Activated CD8-positive, alpha-beta T cell treated with anti-CD3 and anti-CD28 coated beads for 36 hours (primary cell): Measurements from ENCODE around the gene CSTF1. TPM values are rescaled to one million over a fixed set of nuclear protein-coding genes. Genes with fewer than 3 reads are reported as not detected.
A peak's percentile ranks its signal among the peaks of the same experiment; 100 is the strongest.

Experiments
- ATAC-seq: fragments of 200-7000 bp; cut with Tn5 transposase; one replicate; pipeline ENCODE4 v1.10.0; 2021; ENCODE audit warnings: mild to moderate bottlenecking, moderate library complexity
- CTCF ChIA-PET: fragments of 350-600 bp; sonication (Branson Sonifier 250); formaldehyde crosslinking; loops from one replicate; lab custom pipeline; 2021; ENCODE audit warnings: antibody characterized with exemption; lab: Charles Lee
- POLR2A ChIA-PET: fragments of 350-600 bp; sonication (Branson Sonifier 250); formaldehyde crosslinking; loops from one replicate; lab custom pipeline; 2021; ENCODE audit warnings: antibody characterized with exemption; lab: Charles Lee
- DNase-seq: peaks from one replicate; pipeline ENCODE4 v3.0.0-alpha.2; 2020
- H3K27ac Mint-ChIP-seq: one replicate; pipeline ENCODE4 v1.8.0; 2021; ENCODE audit warnings: mild to moderate bottlenecking, mixed read lengths
- H3K27me3 Mint-ChIP-seq: one replicate; pipeline ENCODE4 v1.8.0; 2021; ENCODE audit warnings: mixed read lengths
- H3K36me3 Mint-ChIP-seq: one replicate; pipeline ENCODE4 v1.8.0; 2021; ENCODE audit warnings: low read depth, mixed read lengths
- H3K4me1 Mint-ChIP-seq: one replicate; pipeline ENCODE4 v1.8.0; 2021; ENCODE audit warnings: low read depth, mixed read lengths
- H3K4me3 Mint-ChIP-seq: one replicate; pipeline ENCODE4 v1.8.0; 2021; ENCODE audit warnings: mild to moderate bottlenecking, moderate library complexity, mixed read lengths
- H3K9me3 Mint-ChIP-seq: one replicate; pipeline ENCODE4 v1.8.0; 2021; ENCODE audit warnings: mixed read lengths
- intact Hi-C: fragments of 100-400 bp; cut with micrococcal nuclease; formaldehyde crosslinking; loops from one replicate; pipeline ENCODE4 v1.10.0; 2022
- total RNA-seq, 2 experiments: library from RNA; stranded (reverse); gene quantifications; one replicate each; pipeline ENCODE4 v1.2.3, GENCODE V29; 2021
- TF ChIP-seq, protein P1 (sequence below): fragments of 200-600 bp; IDR thresholded peaks from one replicate; pipeline ENCODE4 v1.8.0; 2022; ENCODE audit warnings: antibody characterized with exemption, mild to moderate bottlenecking

CSTF1 gene
- total RNA-seq, 2 experiments from 2014 or later, result 63.4 to 66.2 TPM

DNA sequence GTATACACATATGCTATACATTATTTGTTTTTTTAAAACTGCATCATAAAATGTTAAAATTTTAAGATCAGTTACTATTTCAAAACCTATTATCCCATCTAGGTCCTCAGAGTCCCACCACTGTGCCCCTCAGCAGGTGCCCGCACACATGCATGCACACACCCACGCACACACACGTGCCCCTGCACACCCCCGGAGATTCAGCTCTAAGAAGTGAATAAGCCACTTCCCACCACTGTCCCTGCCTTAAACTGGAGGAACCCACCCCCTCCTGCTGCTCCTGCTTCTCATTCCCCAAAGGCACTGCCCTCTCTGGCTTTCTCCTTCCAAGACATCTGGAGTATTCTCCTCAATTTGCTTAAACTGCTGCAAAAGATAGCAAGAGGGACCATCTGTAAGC lies 39.1 kb upstream of the CSTF1 start:
- no peak overlapping the region for H3K27ac Mint-ChIP-seq
- no peaks in the 10 kb centered on the region for H3K9me3 Mint-ChIP-seq
- no peaks in the 10 kb centered on the region for H3K36me3 Mint-ChIP-seq
- no peak overlapping the region for H3K4me3 Mint-ChIP-seq
- intact Hi-C loops, result no loop called here
- CTCF ChIA-PET, result interaction anchor here (1.0 kb wide), 1 partner anchor 10 kb away, joined by 3 read pairs; no protein-coding TSS in a partner anchor
- peaks cover 4% of the 10 kb centered on the region for H3K27me3 Mint-ChIP-seq
- TF ChIP-seq, protein P1, sequence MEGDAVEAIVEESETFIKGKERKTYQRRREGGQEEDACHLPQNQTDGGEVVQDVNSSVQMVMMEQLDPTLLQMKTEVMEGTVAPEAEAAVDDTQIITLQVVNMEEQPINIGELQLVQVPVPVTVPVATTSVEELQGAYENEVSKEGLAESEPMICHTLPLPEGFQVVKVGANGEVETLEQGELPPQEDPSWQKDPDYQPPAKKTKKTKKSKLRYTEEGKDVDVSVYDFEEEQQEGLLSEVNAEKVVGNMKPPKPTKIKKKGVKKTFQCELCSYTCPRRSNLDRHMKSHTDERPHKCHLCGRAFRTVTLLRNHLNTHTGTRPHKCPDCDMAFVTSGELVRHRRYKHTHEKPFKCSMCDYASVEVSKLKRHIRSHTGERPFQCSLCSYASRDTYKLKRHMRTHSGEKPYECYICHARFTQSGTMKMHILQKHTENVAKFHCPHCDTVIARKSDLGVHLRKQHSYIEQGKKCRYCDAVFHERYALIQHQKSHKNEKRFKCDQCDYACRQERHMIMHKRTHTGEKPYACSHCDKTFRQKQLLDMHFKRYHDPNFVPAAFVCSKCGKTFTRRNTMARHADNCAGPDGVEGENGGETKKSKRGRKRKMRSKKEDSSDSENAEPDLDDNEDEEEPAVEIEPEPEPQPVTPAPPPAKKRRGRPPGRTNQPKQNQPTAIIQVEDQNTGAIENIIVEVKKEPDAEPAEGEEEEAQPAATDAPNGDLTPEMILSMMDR, result no peak
- ATAC-seq, result no peak
- peaks cover 7% of the 10 kb centered on the region for H3K4me1 Mint-ChIP-seq
- DNase-seq, result no peak
- POLR2A ChIA-PET, result no interaction called here

DNA sequence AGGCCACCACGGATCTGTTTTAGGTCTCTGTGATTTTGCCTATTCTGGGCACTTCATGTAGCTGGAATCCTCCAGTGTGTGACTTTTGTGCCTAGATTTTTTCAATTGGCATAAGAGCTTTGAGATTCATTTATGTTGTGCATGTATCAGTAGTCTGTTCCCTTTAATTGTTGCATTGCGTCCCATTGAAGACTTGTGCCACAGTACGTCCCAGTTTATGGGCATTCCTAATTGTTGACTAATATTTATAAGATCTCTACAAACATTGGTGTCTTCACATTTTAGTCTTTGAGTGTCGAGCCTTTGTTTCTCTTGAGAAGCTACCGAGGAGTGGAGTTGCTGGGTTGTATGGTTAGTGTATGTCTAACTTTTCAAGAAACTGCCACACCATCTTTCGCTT lies 34.4 kb upstream of the CSTF1 start:
- TF ChIP-seq, protein P1, result no peak
- Mint-ChIP-seq H3K4me1 (peaks cover 18% of the 10 kb centered on the region), H3K9me3 (no peaks in the 10 kb centered on the region), H3K27ac (no peak overlapping the region), H3K36me3 (no peaks in the 10 kb centered on the region), H3K4me3 (peak overlapping the region; percentile 70), H3K27me3 (no peaks in the 10 kb centered on the region)
- ChIA-PET POLR2A (interaction anchor here (0.5 to 2.0 kb wide), 3 partner anchors 11 to 83 kb away, joined by 4 to 7 read pairs (median 4); no protein-coding TSS in a partner anchor), CTCF (interaction anchor here (0.8 to 3.8 kb wide), 5 partner anchors 9 to 1678 kb away, joined by 3 to 14 read pairs (median 3); no protein-coding TSS in a partner anchor)
- DNase-seq (no peak), ATAC-seq (no peak)
- intact Hi-C loops, result no loop called here

DNA sequence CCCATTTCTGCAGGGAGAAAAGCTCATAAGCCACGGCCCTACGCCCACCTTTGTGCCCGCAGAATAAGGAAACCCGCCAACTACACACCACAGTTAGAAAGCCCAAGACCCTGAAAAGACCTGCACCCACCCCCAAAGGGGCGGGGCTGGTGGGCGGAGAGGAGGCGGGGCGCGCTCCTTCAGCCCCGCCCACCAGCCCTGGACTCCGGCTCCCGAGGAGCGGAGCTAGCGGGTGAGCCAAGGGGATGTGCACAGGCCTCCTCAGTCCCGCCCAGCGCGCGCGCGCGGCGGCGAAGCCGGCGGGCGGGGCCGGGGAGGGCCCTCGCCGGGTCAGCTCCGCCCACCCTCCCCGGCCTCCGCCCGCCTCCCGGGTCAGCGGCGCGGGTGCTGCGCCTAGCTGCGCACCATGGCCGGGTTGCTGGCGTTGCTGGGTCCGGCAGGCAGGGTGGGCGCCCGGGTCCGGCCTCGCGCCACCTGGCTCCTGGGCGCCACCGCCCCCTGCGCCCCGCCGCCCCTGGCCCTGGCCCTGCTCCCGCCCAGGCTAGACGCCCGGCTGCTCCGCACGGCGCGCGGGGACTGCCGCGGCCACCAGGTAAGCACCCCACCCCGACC lies 33.7 kb upstream of the CSTF1 start, which contains the start of gene FAM210B:
Gene FAM210B (plus strand): TSS at position 375 of the 612 bp plus-strand sequence. CDS start 32 bp downstream, at position 407.
- H3K36me3 Mint-ChIP-seq, result no peaks in the 10 kb centered on the region
- ATAC-seq (peak; percentile 100), DNase-seq (peak; percentile 81)
- H3K27ac Mint-ChIP-seq, result peak within 1 kb of the TSS; percentile 57
- H3K9me3 Mint-ChIP-seq, result no peaks in the 10 kb centered on the region
- intact Hi-C loops, result no loop called here
- ChIA-PET CTCF (interaction anchor here (0.8 to 3.8 kb wide), 5 partner anchors 10 to 1678 kb away, joined by 3 to 14 read pairs (median 3); no protein-coding TSS in a partner anchor), POLR2A (interaction anchor here (1.0 to 2.0 kb wide), 3 partner anchors 10 to 33 kb away, joined by 3 to 7 read pairs (median 4); partner anchors contain the start of gene AURKA)
- H3K27me3 Mint-ChIP-seq, result no peaks in the 10 kb centered on the region
- H3K4me3 Mint-ChIP-seq, result peak within 1 kb of the TSS; percentile 81
- TF ChIP-seq, protein P1, result no peak
- H3K4me1 Mint-ChIP-seq, result peaks cover 18% of the 10 kb centered on the region

DNA sequence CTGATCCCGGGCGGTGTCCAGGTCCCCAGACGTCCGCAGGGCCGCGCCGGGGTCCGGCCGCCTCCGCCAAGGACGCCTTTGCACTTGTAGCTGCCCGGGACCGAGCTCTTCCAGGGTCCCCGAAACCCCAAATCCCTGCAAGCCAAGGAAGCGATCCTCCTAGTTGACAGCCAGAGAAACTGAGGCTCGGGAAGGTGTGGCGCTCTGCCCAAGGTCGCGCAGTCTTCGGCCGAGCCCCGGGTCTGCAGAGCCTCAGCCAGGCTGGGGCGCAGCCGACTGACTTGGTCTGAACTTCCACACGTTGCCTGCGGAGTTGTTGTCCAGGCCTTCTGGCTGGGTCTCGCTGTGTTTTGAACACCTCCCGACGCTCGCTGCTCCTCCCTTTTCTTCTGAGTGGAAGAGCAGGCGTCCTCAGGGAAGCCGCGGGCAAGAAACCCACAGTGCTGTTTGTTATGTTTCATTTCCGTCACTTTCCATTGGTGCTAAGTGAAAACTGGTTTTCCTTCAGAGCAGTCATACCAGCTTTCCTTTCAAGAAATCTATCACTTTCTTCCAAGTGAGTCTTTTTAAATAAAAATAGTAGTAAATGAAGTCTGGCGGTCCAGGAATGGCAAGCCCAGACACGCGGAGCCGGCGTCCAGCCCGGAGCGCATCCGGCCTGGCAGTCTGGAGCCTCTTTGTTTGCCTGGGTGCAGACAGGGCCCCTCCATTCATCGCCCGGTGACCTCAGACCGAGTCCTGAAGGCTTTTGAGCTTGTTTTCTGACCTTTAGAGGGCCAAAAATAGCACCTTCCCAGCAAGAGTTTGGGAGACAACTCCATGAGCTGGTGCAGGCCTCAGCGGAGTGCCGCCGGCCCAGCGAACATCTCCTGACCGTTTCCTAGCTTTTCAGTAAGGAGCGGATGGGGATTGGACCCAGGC lies 33.0 kb upstream of the CSTF1 start:
- Mint-ChIP-seq H3K4me1 (peaks cover 18% of the 10 kb centered on the region), H3K36me3 (no peaks in the 10 kb centered on the region), H3K9me3 (no peaks in the 10 kb centered on the region), H3K27ac (peak overlapping the region; percentile 57), H3K4me3 (peak overlapping the region; percentile 81), H3K27me3 (no peaks in the 10 kb centered on the region)
- ATAC-seq (no peak), DNase-seq (peak; percentile 30)
- TF ChIP-seq, protein P1, result no peak
- intact Hi-C loops, result no loop called here
- POLR2A ChIA-PET, result interaction anchor here (0.7 to 2.0 kb wide), 6 partner anchors 9 to 33 kb away, joined by 3 to 7 read pairs (median 4); partner anchors contain the start of gene AURKA
- CTCF ChIA-PET, result interaction anchor here (0.9 to 3.8 kb wide), 5 partner anchors 11 to 1679 kb away, joined by 3 to 14 read pairs (median 3); no protein-coding TSS in a partner anchor
